ENCODE results near the gene SCAPER.

DNA sequence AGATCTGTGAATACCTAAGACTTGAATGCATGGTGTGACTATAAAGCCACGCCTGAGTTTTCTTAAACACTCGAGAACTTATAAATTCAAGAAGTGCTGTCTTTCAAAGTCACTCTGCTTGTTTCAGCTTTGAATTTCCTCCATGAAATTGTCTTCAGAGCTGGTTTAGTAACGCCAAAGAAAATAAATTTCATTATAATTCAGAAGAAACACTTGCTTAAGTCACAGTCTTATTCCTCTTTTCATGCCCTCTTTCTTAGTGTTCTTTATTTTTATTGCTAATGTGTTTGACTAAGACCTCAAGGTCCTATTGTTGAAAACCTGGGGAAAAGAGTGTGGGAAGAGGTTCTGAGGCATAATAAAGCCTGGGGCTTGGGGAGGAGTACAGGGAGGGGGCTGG is 23.1 kb upstream of the SCAPER start:
- TF ChIP-seq, protein P1, sequence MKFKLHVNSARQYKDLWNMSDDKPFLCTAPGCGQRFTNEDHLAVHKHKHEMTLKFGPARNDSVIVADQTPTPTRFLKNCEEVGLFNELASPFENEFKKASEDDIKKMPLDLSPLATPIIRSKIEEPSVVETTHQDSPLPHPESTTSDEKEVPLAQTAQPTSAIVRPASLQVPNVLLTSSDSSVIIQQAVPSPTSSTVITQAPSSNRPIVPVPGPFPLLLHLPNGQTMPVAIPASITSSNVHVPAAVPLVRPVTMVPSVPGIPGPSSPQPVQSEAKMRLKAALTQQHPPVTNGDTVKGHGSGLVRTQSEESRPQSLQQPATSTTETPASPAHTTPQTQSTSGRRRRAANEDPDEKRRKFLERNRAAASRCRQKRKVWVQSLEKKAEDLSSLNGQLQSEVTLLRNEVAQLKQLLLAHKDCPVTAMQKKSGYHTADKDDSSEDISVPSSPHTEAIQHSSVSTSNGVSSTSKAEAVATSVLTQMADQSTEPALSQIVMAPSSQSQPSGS (tag by site-specific recombination; IDR thresholded peaks at IDR 0.05; ENCODE audit: low read depth), result no peak
- TF ChIP-seq, protein P2, sequence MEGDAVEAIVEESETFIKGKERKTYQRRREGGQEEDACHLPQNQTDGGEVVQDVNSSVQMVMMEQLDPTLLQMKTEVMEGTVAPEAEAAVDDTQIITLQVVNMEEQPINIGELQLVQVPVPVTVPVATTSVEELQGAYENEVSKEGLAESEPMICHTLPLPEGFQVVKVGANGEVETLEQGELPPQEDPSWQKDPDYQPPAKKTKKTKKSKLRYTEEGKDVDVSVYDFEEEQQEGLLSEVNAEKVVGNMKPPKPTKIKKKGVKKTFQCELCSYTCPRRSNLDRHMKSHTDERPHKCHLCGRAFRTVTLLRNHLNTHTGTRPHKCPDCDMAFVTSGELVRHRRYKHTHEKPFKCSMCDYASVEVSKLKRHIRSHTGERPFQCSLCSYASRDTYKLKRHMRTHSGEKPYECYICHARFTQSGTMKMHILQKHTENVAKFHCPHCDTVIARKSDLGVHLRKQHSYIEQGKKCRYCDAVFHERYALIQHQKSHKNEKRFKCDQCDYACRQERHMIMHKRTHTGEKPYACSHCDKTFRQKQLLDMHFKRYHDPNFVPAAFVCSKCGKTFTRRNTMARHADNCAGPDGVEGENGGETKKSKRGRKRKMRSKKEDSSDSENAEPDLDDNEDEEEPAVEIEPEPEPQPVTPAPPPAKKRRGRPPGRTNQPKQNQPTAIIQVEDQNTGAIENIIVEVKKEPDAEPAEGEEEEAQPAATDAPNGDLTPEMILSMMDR (tag by site-specific recombination; IDR thresholded peaks at IDR 0.05), result no peak
- TF ChIP-seq ZNF530 (tag by site-specific recombination; IDR thresholded peaks at IDR 0.05; ENCODE audit: low read depth) (no peak), ZBTB20 (tag by site-specific recombination; IDR thresholded peaks at IDR 0.05) (no peak), ZNF747 (tag by site-specific recombination; IDR thresholded peaks at IDR 0.05) (no peak), ZNF626 (tag by site-specific recombination; IDR thresholded peaks at IDR 0.05) (no peak), ZNF174 (tag by site-specific recombination; IDR thresholded peaks at IDR 0.05) (no peak), ZNF600 (tag by site-specific recombination; IDR thresholded peaks at IDR 0.05) (no peak), ZSCAN30 (tag by site-specific recombination; IDR thresholded peaks at IDR 0.05) (no peak)
- TF ChIP-seq, protein P3, sequence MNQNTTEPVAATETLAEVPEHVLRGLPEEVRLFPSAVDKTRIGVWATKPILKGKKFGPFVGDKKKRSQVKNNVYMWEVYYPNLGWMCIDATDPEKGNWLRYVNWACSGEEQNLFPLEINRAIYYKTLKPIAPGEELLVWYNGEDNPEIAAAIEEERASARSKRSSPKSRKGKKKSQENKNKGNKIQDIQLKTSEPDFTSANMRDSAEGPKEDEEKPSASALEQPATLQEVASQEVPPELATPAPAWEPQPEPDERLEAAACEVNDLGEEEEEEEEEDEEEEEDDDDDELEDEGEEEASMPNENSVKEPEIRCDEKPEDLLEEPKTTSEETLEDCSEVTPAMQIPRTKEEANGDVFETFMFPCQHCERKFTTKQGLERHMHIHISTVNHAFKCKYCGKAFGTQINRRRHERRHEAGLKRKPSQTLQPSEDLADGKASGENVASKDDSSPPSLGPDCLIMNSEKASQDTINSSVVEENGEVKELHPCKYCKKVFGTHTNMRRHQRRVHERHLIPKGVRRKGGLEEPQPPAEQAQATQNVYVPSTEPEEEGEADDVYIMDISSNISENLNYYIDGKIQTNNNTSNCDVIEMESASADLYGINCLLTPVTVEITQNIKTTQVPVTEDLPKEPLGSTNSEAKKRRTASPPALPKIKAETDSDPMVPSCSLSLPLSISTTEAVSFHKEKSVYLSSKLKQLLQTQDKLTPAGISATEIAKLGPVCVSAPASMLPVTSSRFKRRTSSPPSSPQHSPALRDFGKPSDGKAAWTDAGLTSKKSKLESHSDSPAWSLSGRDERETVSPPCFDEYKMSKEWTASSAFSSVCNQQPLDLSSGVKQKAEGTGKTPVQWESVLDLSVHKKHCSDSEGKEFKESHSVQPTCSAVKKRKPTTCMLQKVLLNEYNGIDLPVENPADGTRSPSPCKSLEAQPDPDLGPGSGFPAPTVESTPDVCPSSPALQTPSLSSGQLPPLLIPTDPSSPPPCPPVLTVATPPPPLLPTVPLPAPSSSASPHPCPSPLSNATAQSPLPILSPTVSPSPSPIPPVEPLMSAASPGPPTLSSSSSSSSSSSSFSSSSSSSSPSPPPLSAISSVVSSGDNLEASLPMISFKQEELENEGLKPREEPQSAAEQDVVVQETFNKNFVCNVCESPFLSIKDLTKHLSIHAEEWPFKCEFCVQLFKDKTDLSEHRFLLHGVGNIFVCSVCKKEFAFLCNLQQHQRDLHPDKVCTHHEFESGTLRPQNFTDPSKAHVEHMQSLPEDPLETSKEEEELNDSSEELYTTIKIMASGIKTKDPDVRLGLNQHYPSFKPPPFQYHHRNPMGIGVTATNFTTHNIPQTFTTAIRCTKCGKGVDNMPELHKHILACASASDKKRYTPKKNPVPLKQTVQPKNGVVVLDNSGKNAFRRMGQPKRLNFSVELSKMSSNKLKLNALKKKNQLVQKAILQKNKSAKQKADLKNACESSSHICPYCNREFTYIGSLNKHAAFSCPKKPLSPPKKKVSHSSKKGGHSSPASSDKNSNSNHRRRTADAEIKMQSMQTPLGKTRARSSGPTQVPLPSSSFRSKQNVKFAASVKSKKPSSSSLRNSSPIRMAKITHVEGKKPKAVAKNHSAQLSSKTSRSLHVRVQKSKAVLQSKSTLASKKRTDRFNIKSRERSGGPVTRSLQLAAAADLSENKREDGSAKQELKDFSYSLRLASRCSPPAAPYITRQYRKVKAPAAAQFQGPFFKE (tag by site-specific recombination; IDR thresholded peaks at IDR 0.05; ENCODE audit: borderline replicate concordance), result no peak

Data from HEK293 (cell line).